OCI-LY1 (cell line): ENCODE results near the gene STK40.

ENCODE experiments used
- H2AFZ ChIP-seq: fragments of 200-600 bp; sonication (generic), shearing (Covaris generic); 2 replicates; pipeline ENCODE4 v1.6.0; 2014; ENCODE audit warnings: antibody characterized with exemption, mild to moderate bottlenecking, low read length
- H3F3A ChIP-seq: fragments of 200-600 bp; sonication (generic), shearing (Covaris generic); 2 replicates; pipeline ENCODE4 v1.6.0; 2014; ENCODE audit warnings: mild to moderate bottlenecking, antibody characterized with exemption, low read length, moderate library complexity; ENCODE audit not compliant: insufficient read depth
- H3K27ac ChIP-seq: fragments of 200-600 bp; sonication (generic); 2 replicates; pipeline ENCODE4 v1.5.1; 2014; ENCODE audit warnings: low read length, mixed run types, mild to moderate bottlenecking, low read depth; ENCODE audit not compliant: poor library complexity, severe bottlenecking
- H3K27me3 ChIP-seq: fragments of 200-600 bp; sonication (generic); 2 replicates; pipeline ENCODE4 v1.6.0; 2014; ENCODE audit warnings: antibody characterized with exemption, mild to moderate bottlenecking, low read length, moderate library complexity; ENCODE audit not compliant: insufficient read depth
- H3K36me3 ChIP-seq: fragments of 200-600 bp; sonication (generic); 2 replicates; pipeline ENCODE4 v1.6.1; 2014; ENCODE audit warnings: mild to moderate bottlenecking, antibody characterized with exemption, low read length, moderate library complexity, mixed read lengths; ENCODE audit not compliant: insufficient read depth
- H3K4me1 ChIP-seq: fragments of 200-600 bp; sonication (generic); 2 replicates; pipeline ENCODE4 v1.5.1; 2014; ENCODE audit warnings: mild to moderate bottlenecking, low read length, moderate library complexity; ENCODE audit not compliant: insufficient read depth, severe bottlenecking
- H3K4me2 ChIP-seq: fragments of 200-600 bp; sonication (generic), shearing (Covaris generic); 2 replicates; pipeline ENCODE4 v1.6.1; 2014; ENCODE audit warnings: low read length
- H3K4me3 ChIP-seq: fragments of 200-600 bp; sonication (generic); 2 replicates; pipeline ENCODE4 v1.5.1; 2014; ENCODE audit warnings: low read length, low read depth, mild to moderate bottlenecking, mixed read lengths; ENCODE audit not compliant: poor library complexity, severe bottlenecking
- H3K79me2 ChIP-seq: fragments of 200-600 bp; shearing (Covaris generic); 2 replicates; pipeline ENCODE4 v1.6.1; 2016; ENCODE audit warnings: mixed run types, low read length, mixed read lengths; ENCODE audit not compliant: insufficient read depth
- H3K9ac ChIP-seq: fragments of 200-600 bp; sonication (generic), shearing (Covaris generic); 2 replicates; pipeline ENCODE4 v1.6.1; 2014; ENCODE audit warnings: mild to moderate bottlenecking, low read length, mixed read lengths
- H3K9me2 ChIP-seq: fragments of 200-600 bp; sonication (generic), shearing (Covaris generic); 2 replicates; pipeline ENCODE4 v1.6.1; 2014; ENCODE audit warnings: low read depth, mild to moderate bottlenecking, low read length, mixed read lengths
- H3K9me3 ChIP-seq: fragments of 200-600 bp; shearing (Covaris generic); 2 replicates; pipeline ENCODE4 v1.6.1; 2014; ENCODE audit warnings: low read length, mixed read lengths
- H4K20me1 ChIP-seq: fragments of 200-600 bp; sonication (generic), shearing (Covaris generic); 2 replicates; pipeline ENCODE4 v1.6.0; 2016; ENCODE audit warnings: mild to moderate bottlenecking, low read length; ENCODE audit not compliant: insufficient read depth
- CTCF ChIP-seq: fragments of 200-600 bp; sonication (generic), shearing (Covaris generic); IDR thresholded peaks from 2 replicates; pipeline ENCODE4 v1.5.1; 2017; ENCODE audit warnings: mild to moderate bottlenecking, antibody characterized with exemption, low read length, moderate library complexity, mixed read lengths
- EZH2 ChIP-seq: fragments of 200-600 bp; sonication (generic), shearing (Covaris generic); IDR thresholded peaks from 2 replicates; pipeline ENCODE4 v1.8.0; 2017; ENCODE audit warnings: borderline replicate concordance, mixed run types, mild to moderate bottlenecking, antibody characterized with exemption, low read length, moderate library complexity, mixed read lengths

The STK40 gene

GRCh38 chr1:36329817-36330216, 55.9 kb downstream of the STK40 start:
- TF ChIP-seq EZH2 (no peak), CTCF (no peak)
- Histone ChIP-seq H3K9ac (no peak overlapping the region), H3F3A (no peaks in the 10 kb centered on the region), H3K4me2 (peak overlapping the region; percentile 33; the same call in 1 of the 2 replicates), H3K9me3 (no peaks in the 10 kb centered on the region), H2AFZ (no peak overlapping the region), H3K4me1 (peaks cover 15% of the 10 kb centered on the region), H3K36me3 (peaks cover 8% of the 10 kb centered on the region; the same call in 1 of the 2 replicates), H3K27me3 (peaks cover 3% of the 10 kb centered on the region; the same call in 1 of the 2 replicates), H3K27ac (no peak overlapping the region), H4K20me1 (no peaks in the 10 kb centered on the region), H3K9me2 (no peaks in the 10 kb centered on the region), H3K79me2 (no peaks in the 10 kb centered on the region), H3K4me3 (no peak overlapping the region)

- H3K27ac ChIP-seq = no peak overlapping the region
- TF ChIP-seq EZH2 = no peak
- TF ChIP-seq CTCF = no peak
- H3K27me3 ChIP-seq = peaks cover 3% of the 10 kb centered on the region; the same call in 1 of the 2 replicates
- peaks cover 18% of the 10 kb centered on the region for H3K4me1 ChIP-seq
- peaks cover 8% of the 10 kb centered on the region; the same call in 1 of the 2 replicates for H3K36me3 ChIP-seq
- no peaks in the 10 kb centered on the region for H4K20me1 ChIP-seq
- H3F3A ChIP-seq = no peaks in the 10 kb centered on the region
- H3K4me3 ChIP-seq = no peak overlapping the region
- H3K9ac ChIP-seq = no peak overlapping the region
- no peak overlapping the region for H3K4me2 ChIP-seq
- no peaks in the 10 kb centered on the region for H3K9me2 ChIP-seq
- H2AFZ ChIP-seq = no peak overlapping the region
- H3K9me3 ChIP-seq = no peaks in the 10 kb centered on the region
- no peaks in the 10 kb centered on the region for H3K79me2 ChIP-seq
Measured at GRCh38 chr1:36328713-36329112, 57.0 kb downstream of the STK40 start.

GRCh38 chr1:36328088-36328480, 57.6 kb downstream of the STK40 start:
- Histone ChIP-seq H3K4me2 (no peak overlapping the region), H3K27ac (no peak overlapping the region), H3F3A (no peaks in the 10 kb centered on the region), H3K79me2 (no peaks in the 10 kb centered on the region), H3K4me3 (no peak overlapping the region), H3K9me2 (no peaks in the 10 kb centered on the region), H2AFZ (no peak overlapping the region), H4K20me1 (no peaks in the 10 kb centered on the region), H3K36me3 (peaks cover 8% of the 10 kb centered on the region; the same call in 1 of the 2 replicates), H3K27me3 (peaks cover 3% of the 10 kb centered on the region; the same call in 1 of the 2 replicates), H3K9me3 (no peaks in the 10 kb centered on the region), H3K4me1 (peaks cover 21% of the 10 kb centered on the region), H3K9ac (no peak overlapping the region)
- TF ChIP-seq CTCF = no peak
- TF ChIP-seq EZH2 = no peak
